ENCODE data around the gene MECP2.

MECP2 gene

GRCh38 chrX:154096140-154097002 lies 1.1 kb downstream of the MECP2 start:
- TF ChIP-seq CTCF (IDR thresholded peaks at IDR 0.05; ENCODE audit: insufficient read depth, low read depth, low read length, missing control alignments): no peak
- DNase-seq (ENCODE audit: low read depth): peak; percentile 11
- H3K4me3 ChIP-seq (ENCODE audit: low read length): peak overlapping the region; percentile 61

DNA sequence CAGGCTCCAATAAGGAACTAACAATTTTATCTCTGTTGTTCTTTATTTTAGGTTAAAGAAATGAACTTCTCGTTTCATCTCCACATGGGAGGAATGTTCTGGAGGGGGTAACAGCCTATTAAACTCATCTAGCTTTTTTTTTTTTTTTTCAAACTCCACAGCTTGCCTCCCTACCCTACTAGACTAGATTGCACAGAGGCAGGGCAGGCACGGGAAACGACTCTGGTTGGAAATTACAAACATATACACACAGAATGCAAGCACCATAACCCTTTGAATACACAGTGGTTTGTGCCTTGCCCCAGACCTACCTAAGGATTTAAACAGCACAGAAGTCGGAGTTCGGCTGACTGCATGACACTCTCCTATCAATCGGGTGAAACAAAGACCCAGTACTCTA lies 2.7 kb downstream of the MECP2 start:
- no peak for TF ChIP-seq CTCF (IDR thresholded peaks at IDR 0.05; ENCODE audit: insufficient read depth, low read depth, low read length, missing control alignments)
- no peak overlapping the region for H3K4me3 ChIP-seq (ENCODE audit: low read length)
- DNase-seq (ENCODE audit: low read depth): no peak

DNA sequence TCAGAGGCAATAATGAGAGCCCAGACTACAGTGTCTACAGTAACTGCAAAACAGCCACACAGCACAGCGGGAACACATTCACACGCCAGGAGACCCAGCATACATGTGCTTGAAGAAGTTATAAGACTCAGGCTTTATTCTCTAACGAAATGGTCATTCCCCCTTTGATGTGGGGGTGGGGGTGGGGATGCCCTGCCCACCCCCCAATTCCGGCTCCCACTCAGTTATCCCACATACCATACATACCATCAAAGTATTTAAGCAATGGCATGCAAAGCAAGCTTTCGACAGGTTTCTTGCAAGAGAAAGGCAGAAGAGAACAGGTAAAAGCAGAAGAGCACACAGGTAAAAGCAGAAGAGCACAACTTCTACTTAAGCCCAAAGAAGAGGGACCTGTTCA lies 3.6 kb downstream of the MECP2 start:
- H3K4me3 ChIP-seq (ENCODE audit: low read length): no peak overlapping the region
- TF ChIP-seq CTCF (IDR thresholded peaks at IDR 0.05; ENCODE audit: insufficient read depth, low read depth, low read length, missing control alignments): no peak
- DNase-seq (ENCODE audit: low read depth): no peak

DNA sequence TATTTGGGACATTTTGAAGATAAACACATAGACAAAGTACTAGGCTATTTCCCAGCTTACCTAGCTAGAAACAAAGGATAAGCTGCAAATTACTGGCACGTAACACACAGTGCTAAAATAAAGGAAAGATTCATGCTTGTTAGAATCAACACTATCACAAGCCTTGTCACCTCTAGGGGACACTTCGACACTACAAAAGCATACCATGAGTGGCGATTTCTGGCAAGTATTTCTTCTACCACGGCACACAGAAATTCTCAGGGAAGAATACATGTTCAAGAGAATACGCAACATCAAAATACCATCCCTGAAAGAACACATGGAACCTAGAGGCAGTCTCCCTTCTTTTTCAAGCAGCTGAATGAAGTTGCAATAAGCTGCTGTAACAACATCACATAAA lies 5.1 kb downstream of the MECP2 start:
- TF ChIP-seq CTCF (IDR thresholded peaks at IDR 0.05; ENCODE audit: insufficient read depth, low read depth, low read length, missing control alignments): no peak
- H3K4me3 ChIP-seq (ENCODE audit: low read length): no peak overlapping the region
- DNase-seq (ENCODE audit: low read depth): no peak

DNA sequence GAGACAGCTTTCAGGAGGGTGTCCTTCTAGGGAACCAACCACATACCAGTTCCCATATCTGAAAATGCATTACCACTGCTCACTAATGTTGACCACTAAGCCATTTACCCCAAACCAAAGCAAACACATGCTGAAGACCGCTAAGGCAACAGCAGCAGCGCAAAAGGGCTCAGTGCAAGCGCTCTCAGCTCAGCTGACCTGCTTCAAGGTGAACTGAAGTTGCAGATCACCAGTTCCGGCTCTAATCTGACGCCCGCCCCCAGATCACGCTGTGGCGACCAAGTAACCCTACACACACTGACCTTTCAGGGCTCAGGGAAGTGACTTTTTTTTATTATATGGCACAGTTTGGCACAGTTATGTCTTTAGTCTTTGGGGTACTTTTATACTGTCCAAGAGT lies 5.8 kb downstream of the MECP2 start:
- no peak overlapping the region for H3K4me3 ChIP-seq (ENCODE audit: low read length)
- no peak for DNase-seq (ENCODE audit: low read depth)
- no peak for TF ChIP-seq CTCF (IDR thresholded peaks at IDR 0.05; ENCODE audit: insufficient read depth, low read depth, low read length, missing control alignments)

GRCh38 chrX:154090731-154091130 lies 6.8 kb downstream of the MECP2 start:
- H3K4me3 ChIP-seq (ENCODE audit: low read length): no peak overlapping the region
- DNase-seq (ENCODE audit: low read depth): no peak
- TF ChIP-seq CTCF (IDR thresholded peaks at IDR 0.05; ENCODE audit: insufficient read depth, low read depth, low read length, missing control alignments): no peak

Data from epithelial cell of esophagus (primary cell).